ENCODE data around the gene ARHGEF2. TPM values are rescaled to one million over a fixed set of nuclear protein-coding genes. Genes with fewer than 3 reads are reported as not detected.
A peak's percentile ranks its signal among the peaks of the same experiment; 100 is the strongest.

ARHGEF2 gene
- total and polyA plus RNA-seq, 10 of the 15 experiments (the other 5 are each of a cell fraction or from before 2014, with no cell fraction given) = 8.1 to 113 (median 69.9) TPM

DNA sequence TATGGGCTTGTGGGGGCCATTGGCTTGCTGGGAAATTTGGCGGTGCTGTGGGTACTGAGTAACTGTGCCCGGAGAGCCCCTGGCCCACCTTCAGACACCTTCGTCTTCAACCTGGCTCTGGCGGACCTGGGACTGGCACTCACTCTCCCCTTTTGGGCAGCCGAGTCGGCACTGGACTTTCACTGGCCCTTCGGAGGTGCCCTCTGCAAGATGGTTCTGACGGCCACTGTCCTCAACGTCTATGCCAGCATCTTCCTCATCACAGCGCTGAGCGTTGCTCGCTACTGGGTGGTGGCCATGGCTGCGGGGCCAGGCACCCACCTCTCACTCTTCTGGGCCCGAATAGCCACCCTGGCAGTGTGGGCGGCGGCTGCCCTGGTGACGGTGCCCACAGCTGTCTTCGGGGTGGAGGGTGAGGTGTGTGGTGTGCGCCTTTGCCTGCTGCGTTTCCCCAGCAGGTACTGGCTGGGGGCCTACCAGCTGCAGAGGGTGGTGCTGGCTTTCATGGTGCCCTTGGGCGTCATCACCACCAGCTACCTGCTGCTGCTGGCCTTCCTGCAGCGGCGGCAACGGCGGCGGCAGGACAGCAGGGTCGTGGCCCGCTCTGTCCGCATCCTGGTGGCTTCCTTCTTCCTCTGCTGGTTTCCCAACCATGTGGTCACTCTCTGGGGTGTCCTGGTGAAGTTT is 36.4 kb downstream of the ARHGEF2 start:
- FAIRE-seq = no peak
- no TSS peak for BruUV-seq (replicated peaks)
- RAD21 ChIA-PET (ENCODE audit: unreplicated experiment) = interaction anchor here (1.0 to 6.3 kb wide), 5 partner anchors 8 to 174 kb away, joined by 3 to 214 read pairs (median 3); partner anchors contain the start of genes ARHGEF2 and KHDC4
- H3K4me3 ChIP-seq = no peak overlapping the region
- intact Hi-C loops (cut with micrococcal nuclease; ENCODE audit: unreplicated experiment) (no loop called here), in situ Hi-C loops (cut with MboI) (no loop called here)
- H3K27ac ChIP-seq (ENCODE audit: control insufficient read depth, insufficient read depth) = no peak overlapping the region
- no peak overlapping the region for H3K4me2 ChIP-seq (ENCODE audit: control insufficient read depth, insufficient read depth)
- 89% methylated on average over 29 of the region's 29 CpGs for WGBS (ENCODE audit: insufficient coverage, insufficient replicate concordance, low lambda C conversion rate, missing lambda C conversion rate)
- peaks cover 66% of the 10 kb centered on the region for H3K4me1 ChIP-seq (ENCODE audit: control insufficient read depth, insufficient read depth, low read length)
- no peaks in the 10 kb centered on the region; a peak in 3 of 4 replicates for H3K36me3 ChIP-seq (ENCODE audit: control insufficient read depth in 2 of 2, insufficient read depth in 2 of 2, low read length in 1 of 2)
- no peak for ATAC-seq
- POLR2A ChIA-PET = interaction anchor here (4.5 to 10.8 kb wide), 2 partner anchors 8 to 36 kb away, joined by 28 to 273 read pairs; partner anchors contain the start of genes ARHGEF2 and KHDC4
- DNase-seq (ENCODE audit: low read depth, low spot score) = no peak
- CTCF ChIA-PET = interaction anchor here (0.8 to 5.7 kb wide), 8 partner anchors 16 to 123 kb away, joined by 3 to 227 read pairs (median 34); partner anchors contain the start of gene ARHGEF2
- H4K20me1 ChIP-seq (ENCODE audit: control insufficient read depth, insufficient read depth) = no peaks in the 10 kb centered on the region
- no peak overlapping the region for H3K9ac ChIP-seq (ENCODE audit: control insufficient read depth, insufficient read depth, low read length)
- SMC1A ChIA-PET (ENCODE audit: uncharacterized antibody, unreplicated experiment) = interaction anchor here (0.9 to 5.7 kb wide), 7 partner anchors 11 to 125 kb away, joined by 4 to 229 read pairs (median 69); partner anchors contain the start of gene ARHGEF2
- H3K79me2 ChIP-seq (ENCODE audit: control insufficient read depth, insufficient read depth, low read length) = no peaks in the 10 kb centered on the region
- H3K27me3 ChIP-seq (replicated peaks in 1 of 2; ENCODE audit: control insufficient read depth in 2 of 2, insufficient read depth in 2 of 2, low read length in 1 of 2) = no peaks in the 10 kb centered on the region
- no peak for TF ChIP-seq YBX1 (IDR thresholded peaks at IDR 0.05)
- no peak for TF ChIP-seq ZNF274 (IDR thresholded peaks at IDR 0.05; ENCODE audit: insufficient read depth, insufficient read length)
- TF ChIP-seq MTA2 (IDR thresholded peaks at IDR 0.05; ENCODE audit: low read depth) = no peak
- TF ChIP-seq EED (IDR thresholded peaks at IDR 0.05; ENCODE audit: low read depth) = no peak
- TF ChIP-seq NR2C2 (IDR thresholded peaks at IDR 0.05; ENCODE audit: borderline replicate concordance, control insufficient read depth, insufficient read length, low read depth) = no peak
- TF ChIP-seq SREBF1 (IDR thresholded peaks at IDR 0.05; ENCODE audit: low read length) = no peak
- peak; percentile 51; the same call in 1 of the 2 replicates for TF ChIP-seq POLR2AphosphoS2 (IDR thresholded peaks at IDR 0.05; ENCODE audit: low read depth, low read length)
- TF ChIP-seq, protein P1, sequence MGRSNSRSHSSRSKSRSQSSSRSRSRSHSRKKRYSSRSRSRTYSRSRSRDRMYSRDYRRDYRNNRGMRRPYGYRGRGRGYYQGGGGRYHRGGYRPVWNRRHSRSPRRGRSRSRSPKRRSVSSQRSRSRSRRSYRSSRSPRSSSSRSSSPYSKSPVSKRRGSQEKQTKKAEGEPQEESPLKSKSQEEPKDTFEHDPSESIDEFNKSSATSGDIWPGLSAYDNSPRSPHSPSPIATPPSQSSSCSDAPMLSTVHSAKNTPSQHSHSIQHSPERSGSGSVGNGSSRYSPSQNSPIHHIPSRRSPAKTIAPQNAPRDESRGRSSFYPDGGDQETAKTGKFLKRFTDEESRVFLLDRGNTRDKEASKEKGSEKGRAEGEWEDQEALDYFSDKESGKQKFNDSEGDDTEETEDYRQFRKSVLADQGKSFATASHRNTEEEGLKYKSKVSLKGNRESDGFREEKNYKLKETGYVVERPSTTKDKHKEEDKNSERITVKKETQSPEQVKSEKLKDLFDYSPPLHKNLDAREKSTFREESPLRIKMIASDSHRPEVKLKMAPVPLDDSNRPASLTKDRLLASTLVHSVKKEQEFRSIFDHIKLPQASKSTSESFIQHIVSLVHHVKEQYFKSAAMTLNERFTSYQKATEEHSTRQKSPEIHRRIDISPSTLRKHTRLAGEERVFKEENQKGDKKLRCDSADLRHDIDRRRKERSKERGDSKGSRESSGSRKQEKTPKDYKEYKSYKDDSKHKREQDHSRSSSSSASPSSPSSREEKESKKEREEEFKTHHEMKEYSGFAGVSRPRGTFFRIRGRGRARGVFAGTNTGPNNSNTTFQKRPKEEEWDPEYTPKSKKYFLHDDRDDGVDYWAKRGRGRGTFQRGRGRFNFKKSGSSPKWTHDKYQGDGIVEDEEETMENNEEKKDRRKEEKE (IDR thresholded peaks at IDR 0.05) = no peak
- TF ChIP-seq SMAD5 (IDR thresholded peaks at IDR 0.05; ENCODE audit: low read depth) = peak; percentile 36; the same call in 1 of the 2 replicates
- TF ChIP-seq ZNF384 (IDR thresholded peaks at IDR 0.05; ENCODE audit: borderline replicate concordance, low read depth, low read length) = no peak
- TF ChIP-seq MYB (IDR thresholded peaks at IDR 0.05; ENCODE audit: borderline replicate concordance, low read depth, low read length) = no peak
- no peak for TF ChIP-seq TAF1 (IDR thresholded peaks at IDR 0.05; ENCODE audit: borderline replicate concordance, low read depth, low read length)
- TF ChIP-seq CBX3 (IDR thresholded peaks at IDR 0.05; ENCODE audit: borderline replicate concordance, low read depth) = no peak
- no peak for TF ChIP-seq RUNX3 (IDR thresholded peaks at IDR 0.05; ENCODE audit: low read length)
- TF ChIP-seq POU2F2 (IDR thresholded peaks at IDR 0.05; ENCODE audit: borderline replicate concordance, low read depth, low read length) = no peak
- no peak for TF ChIP-seq NR2C1 (IDR thresholded peaks at IDR 0.05)
- peak; percentile 61; the same call in 1 of the 2 replicates for TF ChIP-seq POLR2A (IDR thresholded peaks at IDR 0.05; ENCODE audit: low read depth, low read length)
- H3K9me3 ChIP-seq (replicated peaks; ENCODE audit: control insufficient read depth, insufficient read depth, low read length) = no peaks in the 10 kb centered on the region
- no peak overlapping the region for H2AFZ ChIP-seq (ENCODE audit: control insufficient read depth, low read depth, low read length)

Measured in GM12878 (cell line).